Thymus (tissue), 11 donors: ENCODE results near the gene ESPN. TPM values are rescaled to one million over a fixed set of nuclear protein-coding genes. Genes with fewer than 3 reads are reported as not detected.
"Not testable (repeated sequence)": the region's sequence is repeated elsewhere in the genome, so short reads cannot be mapped to it uniquely, and the experiment has no call there.

Source experiments
- DNase-seq, 9 donors: peaks; one replicate each; pipeline ENCODE4 v3.0.0-alpha.2; 2013; ENCODE audit warnings: low spot score in 9 of 9, low read depth in 6 of 9, missing footprints in 1 of 9
- H3K27ac ChIP-seq, 2 donors: one replicate each; pipeline ENCODE4 v1.5.1; 2013; ENCODE audit warnings: control low read depth in 1 of 2, low read depth in 1 of 2, low read length in 1 of 2, mild to moderate bottlenecking in 1 of 2, moderate library complexity in 1 of 2
- H3K27me3 ChIP-seq, 2 donors: one replicate each; pipeline ENCODE4 v1.5.1; 2013; ENCODE audit warnings: low read length in 1 of 2; ENCODE audit not compliant: control insufficient read depth in 2 of 2, insufficient read depth in 1 of 2
- H3K36me3 ChIP-seq, 2 donors: one replicate each; pipeline ENCODE4 v1.5.1; 2013; ENCODE audit warnings: low read length in 1 of 2, mild to moderate bottlenecking in 1 of 2, moderate library complexity in 1 of 2; ENCODE audit not compliant: control insufficient read depth in 2 of 2, insufficient read depth in 2 of 2
- H3K4me1 ChIP-seq, 2 donors: one replicate each; pipeline ENCODE4 v1.5.1; 2013; ENCODE audit warnings: low read length in 2 of 2; ENCODE audit not compliant: control insufficient read depth in 2 of 2, insufficient read depth in 2 of 2
- H3K4me3 ChIP-seq, 2 donors: one replicate each; pipeline ENCODE4 v1.5.1; 2013; ENCODE audit warnings: low read length in 2 of 2, control low read depth in 1 of 2, mild to moderate bottlenecking in 1 of 2
- H3K9me3 ChIP-seq, 2 donors: one replicate each; pipeline ENCODE4 v1.5.1; 2013; ENCODE audit warnings: low read length in 1 of 2, mild to moderate bottlenecking in 1 of 2; ENCODE audit not compliant: control insufficient read depth in 2 of 2, insufficient read depth in 1 of 2
- WGBS: extraction: QIAGEN DNeasy Blood & Tissue Kit; methylation state at CpG from one replicate; pipeline ENCODE4 v1.1.7; 2013; 5-methylcytosine and 5-hydroxymethylcytosine counted together
- polyA plus RNA-seq: library from polyadenylated mRNA; stranded (reverse); fragments of 200-250 nt; gene quantifications from one replicate; pipeline ENCODE4 v1.2.3, GENCODE V29; 2013
- total RNA-seq: library from RNA; stranded (reverse); fragments of 120-200 nt; gene quantifications from one replicate; pipeline ENCODE4 v1.2.4, GENCODE V29; 2013
- donor health status: healthy.

ESPN gene
- total and polyA plus RNA-seq, 2 donors: 1.0 to 11.8 TPM

DNA sequence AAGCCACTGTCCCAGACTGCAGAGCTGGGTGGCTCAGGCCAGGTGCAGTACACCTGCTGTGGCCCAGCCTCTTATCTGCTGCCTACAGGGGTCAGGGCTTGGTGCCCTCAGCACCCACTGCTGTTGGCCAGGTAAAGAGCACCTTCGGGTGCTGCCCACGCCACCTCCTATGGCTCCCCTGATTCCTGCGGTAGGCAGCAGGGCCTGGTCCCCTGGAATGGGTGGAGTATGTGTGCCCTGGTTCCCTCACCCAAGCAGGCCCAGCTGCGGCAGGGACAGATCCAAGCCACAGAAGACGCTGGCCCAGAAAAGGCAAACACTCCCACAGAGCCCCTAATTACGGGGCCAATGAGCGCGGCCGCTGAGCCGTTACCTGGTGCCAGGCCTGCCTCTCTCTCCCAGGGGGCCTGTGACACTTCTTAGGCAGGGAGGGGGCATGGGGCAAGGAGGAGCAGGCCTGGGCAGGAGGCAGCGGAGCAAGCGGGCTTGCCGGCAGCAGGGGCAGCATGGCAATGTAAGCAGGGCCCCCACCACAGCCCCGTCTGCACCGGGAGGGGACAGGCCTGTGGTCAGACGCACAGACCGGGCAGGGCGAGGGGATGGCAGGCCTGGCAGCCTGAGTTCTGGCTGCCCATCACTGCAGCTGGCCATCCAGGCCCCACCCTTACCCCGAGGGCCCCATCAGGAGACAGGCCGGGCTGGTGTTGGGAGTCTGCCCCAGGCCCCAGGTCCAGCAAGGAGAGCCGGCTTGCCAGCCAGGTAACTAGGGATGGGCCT lies 19.0 kb downstream of the ESPN start:
- no peak overlapping the region for H3K27ac ChIP-seq
- H3K9me3 ChIP-seq: no peaks in the 10 kb centered on the region
- peaks cover 0 to 3% of the 10 kb centered on the region in 2 donors for H3K4me1 ChIP-seq
- H3K36me3 ChIP-seq: no peaks in the 10 kb centered on the region
- H3K4me3 ChIP-seq: no peak overlapping the region
- WGBS: 93% methylated on average over 21 of the region's 21 CpGs
- no peak for DNase-seq
- H3K27me3 ChIP-seq: peaks cover 49 to 85% of the 10 kb centered on the region in 2 donors

- H3K27ac ChIP-seq: no peak overlapping the region
- peaks cover 0 to 3% of the 10 kb centered on the region in 2 donors for H3K4me1 ChIP-seq
- H3K27me3 ChIP-seq: peaks cover 54 to 87% of the 10 kb centered on the region in 2 donors
- 96% methylated on average over 15 of the region's 15 CpGs for WGBS
- H3K36me3 ChIP-seq: no peaks in the 10 kb centered on the region
- no peak overlapping the region for H3K4me3 ChIP-seq
- no peak for DNase-seq
- H3K9me3 ChIP-seq: no peaks in the 10 kb centered on the region
Observed at GRCh38 chr1:6444377-6444776, 19.8 kb downstream of the ESPN start.

DNA sequence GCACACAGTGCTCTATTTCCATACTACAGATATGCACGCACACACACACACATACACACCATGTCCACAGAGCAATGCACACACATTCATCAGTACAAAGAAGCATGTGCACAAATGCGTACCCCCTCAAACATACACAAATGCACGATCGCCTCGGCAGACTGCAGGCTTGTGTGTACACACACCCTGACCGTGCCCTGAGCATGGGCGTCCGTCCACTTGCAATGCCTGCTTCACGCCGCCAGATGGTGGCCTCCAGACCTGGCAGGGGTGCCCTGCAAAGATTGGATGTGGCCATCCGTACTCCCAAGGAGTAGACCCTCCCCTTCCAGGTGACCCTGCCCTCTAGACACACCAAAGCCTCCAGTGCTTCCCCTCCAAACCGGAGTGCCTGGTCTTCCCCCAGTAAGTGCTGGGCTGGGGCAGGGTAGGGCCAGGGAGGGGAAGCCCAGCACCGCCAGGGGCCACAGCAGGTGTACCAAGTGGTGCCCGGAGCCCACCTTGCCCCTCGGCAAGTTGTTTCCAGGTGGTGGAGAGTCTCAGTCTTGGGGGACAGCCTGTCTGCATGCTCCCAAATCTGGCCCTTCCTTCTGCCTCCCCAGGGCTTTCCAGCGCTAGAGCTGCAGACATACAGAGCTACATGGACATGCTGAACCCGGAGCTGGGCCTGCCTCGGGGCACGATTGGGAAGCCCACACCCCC lies 20.6 kb downstream of the ESPN start:
- no peak for DNase-seq
- Histone ChIP-seq H3K9me3 (no peaks in the 10 kb centered on the region), H3K4me3 (no peak overlapping the region), H3K27ac (no peak overlapping the region), H3K4me1 (peaks cover 0 to 3% of the 10 kb centered on the region in 2 donors), H3K27me3 (peaks cover 62 to 87% of the 10 kb centered on the region in 2 donors), H3K36me3 (no peaks in the 10 kb centered on the region)
- 57% methylated on average over 19 of the region's 19 CpGs for WGBS

- WGBS: 97% methylated on average over 4 of the region's 4 CpGs
- H3K9me3 ChIP-seq, H3K27ac ChIP-seq, DNase-seq, H3K36me3 ChIP-seq, H3K4me1 ChIP-seq, H3K4me3 ChIP-seq: not testable (repeated sequence)
- H3K27me3 ChIP-seq: peaks cover 61 to 88% of the 10 kb centered on the region in 2 donors
Observed at GRCh38 chr1:6445929-6446328, 21.4 kb downstream of the ESPN start.

DNA sequence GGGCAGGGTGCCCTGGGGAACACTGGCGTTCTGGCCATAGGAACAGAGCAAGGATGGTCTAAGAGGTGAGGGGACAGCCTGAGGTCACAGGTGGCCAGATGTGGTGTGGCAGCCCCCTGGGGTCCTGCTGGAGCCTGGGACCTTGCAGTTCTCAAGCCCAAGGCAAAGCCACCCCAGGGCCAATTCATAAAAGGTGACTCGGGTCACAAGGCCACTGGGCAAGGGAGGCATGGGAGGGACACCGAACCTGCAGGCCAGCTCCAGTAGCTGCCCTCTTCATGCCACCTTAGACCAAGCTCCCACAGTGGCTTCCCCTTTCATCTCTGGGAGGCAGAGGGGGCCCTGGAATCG lies 22.1 kb downstream of the ESPN start:
- Histone ChIP-seq H3K4me1 (peaks cover 0 to 3% of the 10 kb centered on the region in 2 donors), H3K27ac (no peak overlapping the region), H3K9me3 (no peaks in the 10 kb centered on the region), H3K4me3 (no peak overlapping the region), H3K36me3 (no peaks in the 10 kb centered on the region), H3K27me3 (peaks cover 62 to 88% of the 10 kb centered on the region in 2 donors)
- DNase-seq: no peak
- 63% methylated on average over 4 of the region's 4 CpGs for WGBS

GRCh38 chr1:6447016-6447817 lies 22.6 kb downstream of the ESPN start:
- Histone ChIP-seq H3K4me1 (peaks cover 0 to 3% of the 10 kb centered on the region in 2 donors), H3K27ac (no peak overlapping the region), H3K27me3 (peaks cover 58 to 89% of the 10 kb centered on the region in 2 donors), H3K36me3 (no peaks in the 10 kb centered on the region), H3K4me3 (no peak overlapping the region), H3K9me3 (no peaks in the 10 kb centered on the region)
- 3% methylated on average over 67 of the region's 67 CpGs for WGBS
- no peak for DNase-seq

DNA sequence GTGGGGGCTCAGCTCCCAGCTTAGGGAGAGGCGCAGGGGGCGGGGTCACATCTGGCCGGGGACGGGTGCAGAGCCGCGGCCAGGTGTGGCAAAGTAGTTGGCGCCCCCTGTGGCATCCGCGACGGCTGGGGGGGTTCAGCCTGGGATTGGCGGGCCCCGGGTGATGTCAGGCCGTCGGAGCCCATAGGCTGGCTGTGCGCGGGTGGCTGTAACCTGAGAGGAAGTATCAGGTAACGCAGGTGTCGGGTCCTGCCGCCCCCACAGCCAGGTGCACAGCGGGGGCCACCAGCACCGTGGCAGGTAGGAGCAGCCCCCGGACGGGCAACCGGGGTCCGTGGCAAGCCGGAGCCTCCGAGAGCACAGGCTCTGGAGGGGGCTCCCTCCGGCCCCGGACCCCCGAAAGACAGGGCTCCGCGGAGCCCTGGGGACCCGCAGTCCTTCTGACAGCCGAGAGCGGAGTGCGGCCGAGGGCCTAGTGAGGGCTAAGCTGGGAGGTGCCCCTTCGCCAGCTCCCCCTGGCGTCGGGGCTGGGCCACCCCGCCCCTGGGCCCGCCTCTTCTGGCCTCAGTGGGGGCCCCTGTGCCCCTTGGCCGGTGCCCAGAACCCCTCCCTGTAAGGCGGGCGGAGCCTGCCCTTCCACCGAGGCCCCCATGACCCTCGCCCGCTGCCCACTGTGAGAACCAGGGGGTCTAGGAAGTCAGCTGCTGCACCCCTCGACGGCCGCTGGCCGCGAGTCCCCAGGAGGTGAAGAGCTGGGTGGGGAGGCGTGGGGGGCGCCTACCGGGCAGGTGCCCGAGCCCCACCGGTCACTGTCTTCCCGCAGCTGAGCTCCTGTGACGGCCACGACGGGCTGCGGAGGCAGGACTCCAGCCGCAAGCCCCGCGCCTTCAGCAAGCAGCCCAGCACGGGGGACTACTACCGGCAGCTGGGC lies 23.5 kb downstream of the ESPN start:
- Histone ChIP-seq H3K9me3 (no peaks in the 10 kb centered on the region), H3K27me3 (peaks cover 63 to 97% of the 10 kb centered on the region in 2 donors), H3K27ac (no peak overlapping the region), H3K4me1 (peaks cover 0 to 3% of the 10 kb centered on the region in 2 donors), H3K4me3 (no peak overlapping the region), H3K36me3 (no peaks in the 10 kb centered on the region)
- WGBS: 4% methylated on average over 68 of the region's 68 CpGs
- no peak for DNase-seq

DNA sequence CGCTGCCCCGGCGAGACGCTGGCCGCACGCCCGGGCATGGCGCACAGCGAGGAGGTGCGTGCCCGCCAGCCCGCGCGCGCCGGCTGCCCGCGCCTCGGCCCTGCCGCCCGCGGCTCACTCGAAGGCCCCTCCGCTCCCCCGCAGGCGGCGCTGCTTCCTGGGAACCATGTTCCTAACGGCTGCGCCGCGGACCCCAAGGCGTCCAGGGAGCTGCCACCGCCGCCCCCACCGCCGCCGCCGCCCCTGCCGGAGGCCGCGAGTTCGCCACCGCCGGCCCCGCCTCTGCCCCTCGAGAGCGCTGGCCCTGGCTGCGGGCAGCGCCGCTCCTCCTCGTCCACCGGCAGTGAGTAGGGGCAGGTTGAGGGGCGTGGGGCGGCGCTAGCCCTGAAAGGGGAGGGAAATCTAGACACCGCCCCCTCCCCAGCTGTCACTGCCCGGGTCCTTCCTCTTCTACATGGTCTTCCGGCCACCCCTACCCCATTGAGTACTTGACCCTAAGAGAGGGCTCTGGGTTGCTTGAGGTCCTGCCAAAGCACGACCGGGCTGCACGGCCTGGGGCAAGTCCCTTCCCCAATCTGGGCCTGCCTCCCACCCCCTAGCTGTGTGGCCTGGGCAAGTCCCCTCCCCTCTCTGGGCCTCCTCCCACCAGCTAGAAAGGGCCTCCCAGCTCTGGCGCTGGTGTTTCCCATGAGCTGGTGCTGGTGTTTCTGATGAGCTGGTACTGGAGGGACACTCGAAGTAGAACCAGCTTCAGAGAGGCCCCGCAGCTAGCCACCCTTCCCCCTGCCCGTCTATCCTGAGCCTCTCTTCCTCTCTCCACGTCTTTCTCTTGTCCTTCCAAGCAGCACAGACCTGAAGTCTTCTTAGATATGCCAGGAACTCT lies 24.4 kb downstream of the ESPN start:
- no peak for DNase-seq
- H3K4me1 ChIP-seq: peaks cover 0 to 3% of the 10 kb centered on the region in 2 donors
- 6% methylated on average over 65 of the region's 66 CpGs for WGBS
- H3K9me3 ChIP-seq: no peaks in the 10 kb centered on the region
- no peaks in the 10 kb centered on the region for H3K36me3 ChIP-seq
- H3K27me3 ChIP-seq: peaks cover 63 to 98% of the 10 kb centered on the region in 2 donors
- H3K27ac ChIP-seq: no peak overlapping the region
- H3K4me3 ChIP-seq: no peak overlapping the region
